MCF 10A (cell line): ENCODE measurements around the gene TBX5. TPM values are rescaled to one million over a fixed set of nuclear protein-coding genes. Genes with fewer than 3 reads are reported as not detected.

Experiments used
- BruUV-seq: library from RNA; stranded (reverse); fragments of 400-500 nt; replicated peaks from 2 replicates; lab custom pipeline; 2021; lab: Mats Ljungman, UMichigan
- CTCF ChIA-PET: fragments of 300-600 bp; sonication (Branson Sonifier 250); formaldehyde crosslinking; extraction: SDS; loops from one replicate; lab custom pipeline; 2021; ENCODE audit warnings: antibody characterized with exemption, inconsistent platforms; lab: Yijun Ruan, JAX
- POLR2A ChIA-PET: fragments of 300-600, 350-650 bp; sonication (Branson Sonifier 250); formaldehyde crosslinking; extraction: SDS; loops from one replicate; lab custom pipeline; 2020; ENCODE audit warnings: antibody characterized with exemption, inconsistent platforms; lab: Yijun Ruan, JAX
- DNase-seq: peaks from one replicate; pipeline ENCODE4 v3.0.0-alpha.2; 2018; ENCODE audit not compliant: unreplicated experiment
- H3K27ac Mint-ChIP-seq: one replicate; pipeline ENCODE4 v1.8.0; 2022; ENCODE audit warnings: mild to moderate bottlenecking, low read depth, mixed read lengths; ENCODE audit not compliant: unreplicated experiment
- H3K27me3 Mint-ChIP-seq: one replicate; pipeline ENCODE4 v1.8.0; 2022; ENCODE audit warnings: mixed read lengths; ENCODE audit not compliant: insufficient read depth, unreplicated experiment
- H3K36me3 Mint-ChIP-seq: one replicate; pipeline ENCODE4 v1.8.0; 2022; ENCODE audit warnings: mild to moderate bottlenecking, moderate library complexity, mixed read lengths; ENCODE audit not compliant: insufficient read depth, unreplicated experiment
- H3K4me1 Mint-ChIP-seq: one replicate; pipeline ENCODE4 v1.8.0; 2022; ENCODE audit warnings: mixed read lengths; ENCODE audit not compliant: insufficient read depth, unreplicated experiment
- H3K4me3 Mint-ChIP-seq: one replicate; pipeline ENCODE4 v1.8.0; 2022; ENCODE audit warnings: mild to moderate bottlenecking, moderate library complexity, mixed read lengths; ENCODE audit not compliant: unreplicated experiment
- H3K9me3 Mint-ChIP-seq: one replicate; pipeline ENCODE4 v1.8.0; 2022; ENCODE audit warnings: mixed read lengths; ENCODE audit not compliant: unreplicated experiment
- intact Hi-C: fragments of 100-400 bp; cut with micrococcal nuclease; formaldehyde crosslinking; loops from 2 replicates; pipeline ENCODE4 v1.14.1; 2022
- total RNA-seq: library from RNA; stranded (reverse); gene quantifications from 2 replicates; pipeline ENCODE4 v1.2.3, GENCODE V29; 2022
- TF ChIP-seq, protein P1 (sequence below): fragments of 200-600 bp; IDR thresholded peaks from one replicate; pipeline ENCODE4 v1.8.0; 2022; ENCODE audit warnings: antibody characterized with exemption, mild to moderate bottlenecking; ENCODE audit not compliant: unreplicated experiment

Gene TBX5
- total RNA-seq, 1 experiment from 2014 or later: not detected

GRCh38 chr12:114438635-114439256, 32.8 kb upstream of the TBX5 start:
- H3K4me3 Mint-ChIP-seq: no peak overlapping the region

DNA sequence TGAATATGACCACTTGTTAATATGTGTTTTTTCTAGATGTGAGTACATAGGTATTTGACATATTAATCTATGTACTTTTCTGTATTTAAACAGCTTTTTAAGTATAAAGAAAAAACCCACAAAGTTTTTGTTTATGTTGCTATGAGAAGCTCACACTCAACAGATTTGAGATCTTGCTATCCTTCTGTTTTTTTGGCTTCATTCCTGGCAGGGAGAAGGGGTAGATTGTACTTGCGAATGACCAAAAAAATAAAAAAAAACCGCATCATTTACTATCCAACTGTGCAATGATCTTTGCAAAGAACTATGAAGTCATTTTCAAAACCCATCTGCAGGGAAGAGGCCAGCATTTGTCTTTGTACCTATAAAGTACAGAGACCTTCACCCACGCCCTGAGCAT, 28.4 kb upstream of the TBX5 start:
- DNase-seq: no peak
- TF ChIP-seq, protein P1, sequence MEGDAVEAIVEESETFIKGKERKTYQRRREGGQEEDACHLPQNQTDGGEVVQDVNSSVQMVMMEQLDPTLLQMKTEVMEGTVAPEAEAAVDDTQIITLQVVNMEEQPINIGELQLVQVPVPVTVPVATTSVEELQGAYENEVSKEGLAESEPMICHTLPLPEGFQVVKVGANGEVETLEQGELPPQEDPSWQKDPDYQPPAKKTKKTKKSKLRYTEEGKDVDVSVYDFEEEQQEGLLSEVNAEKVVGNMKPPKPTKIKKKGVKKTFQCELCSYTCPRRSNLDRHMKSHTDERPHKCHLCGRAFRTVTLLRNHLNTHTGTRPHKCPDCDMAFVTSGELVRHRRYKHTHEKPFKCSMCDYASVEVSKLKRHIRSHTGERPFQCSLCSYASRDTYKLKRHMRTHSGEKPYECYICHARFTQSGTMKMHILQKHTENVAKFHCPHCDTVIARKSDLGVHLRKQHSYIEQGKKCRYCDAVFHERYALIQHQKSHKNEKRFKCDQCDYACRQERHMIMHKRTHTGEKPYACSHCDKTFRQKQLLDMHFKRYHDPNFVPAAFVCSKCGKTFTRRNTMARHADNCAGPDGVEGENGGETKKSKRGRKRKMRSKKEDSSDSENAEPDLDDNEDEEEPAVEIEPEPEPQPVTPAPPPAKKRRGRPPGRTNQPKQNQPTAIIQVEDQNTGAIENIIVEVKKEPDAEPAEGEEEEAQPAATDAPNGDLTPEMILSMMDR: no peak
- Mint-ChIP-seq H3K9me3 (peaks cover 8% of the 10 kb centered on the region), H3K4me1 (peaks cover 4% of the 10 kb centered on the region), H3K27ac (no peak overlapping the region), H3K4me3 (no peak overlapping the region), H3K27me3 (peaks cover 28% of the 10 kb centered on the region), H3K36me3 (no peaks in the 10 kb centered on the region)
- intact Hi-C loops: no loop called here
- no TSS peak for BruUV-seq
- ChIA-PET CTCF (interaction anchor here (1.3 kb wide), 1 partner anchor 454 kb away, joined by 3 read pairs; no protein-coding TSS in a partner anchor), POLR2A (no interaction called here)

More at GRCh38 chr12:114438635-114439256, 32.8 kb upstream of the TBX5 start:
- TF ChIP-seq, protein P1: no peak
- no peak for DNase-seq
- BruUV-seq: no TSS peak
- peaks cover 63% of the 10 kb centered on the region for H3K27me3 Mint-ChIP-seq
- ChIA-PET CTCF (interaction anchor here (0.6 kb wide), 1 partner anchor 17 kb away, joined by 4 read pairs; no protein-coding TSS in a partner anchor), POLR2A (no interaction called here)
- peaks cover 8% of the 10 kb centered on the region for H3K9me3 Mint-ChIP-seq
- H3K27ac Mint-ChIP-seq: no peak overlapping the region
- H3K36me3 Mint-ChIP-seq: no peaks in the 10 kb centered on the region
- intact Hi-C loops: no loop called here
- peaks cover 4% of the 10 kb centered on the region for H3K4me1 Mint-ChIP-seq

DNA sequence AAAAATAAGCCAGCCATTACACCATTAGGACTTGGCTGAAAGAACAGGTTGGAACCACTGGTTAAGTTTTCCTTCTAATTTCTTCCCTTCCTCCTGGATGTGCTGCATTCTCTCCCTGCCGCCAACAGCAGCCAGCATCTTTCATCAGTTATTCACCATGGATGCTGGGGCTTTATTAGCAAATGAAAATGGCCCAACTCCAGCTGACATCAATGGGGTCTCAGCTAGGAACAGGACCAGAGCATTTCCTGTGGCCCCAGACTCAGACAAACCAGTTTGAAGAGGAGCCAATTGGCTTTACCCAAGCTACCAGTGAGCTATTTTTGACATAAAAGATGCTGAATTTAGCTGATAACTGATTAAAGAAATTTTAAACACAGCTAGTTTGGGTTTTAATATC, 26.0 kb upstream of the TBX5 start:
- Mint-ChIP-seq H3K27me3 (peaks cover 20% of the 10 kb centered on the region), H3K36me3 (no peaks in the 10 kb centered on the region), H3K9me3 (no peaks in the 10 kb centered on the region), H3K4me3 (no peak overlapping the region), H3K4me1 (no peaks in the 10 kb centered on the region), H3K27ac (no peak overlapping the region)
- ChIA-PET POLR2A (no interaction called here), CTCF (interaction anchor here (0.6 to 1.1 kb wide), 2 partner anchors 63 to 162 kb away, joined by 4 read pairs; no protein-coding TSS in a partner anchor)
- intact Hi-C loops: no loop called here
- TF ChIP-seq, protein P1: no peak
- BruUV-seq: no TSS peak
- no peak for DNase-seq

GRCh38 chr12:114430306-114430705, 24.4 kb upstream of the TBX5 start:
- ChIA-PET CTCF (no interaction called here), POLR2A (no interaction called here)
- BruUV-seq: no TSS peak
- TF ChIP-seq, protein P1: no peak
- intact Hi-C loops: no loop called here
- no peaks in the 10 kb centered on the region for H3K36me3 Mint-ChIP-seq
- H3K9me3 Mint-ChIP-seq: no peaks in the 10 kb centered on the region
- no peak overlapping the region for H3K4me3 Mint-ChIP-seq
- no peak overlapping the region for H3K27ac Mint-ChIP-seq
- peak; percentile 38 for DNase-seq
- peaks cover 30% of the 10 kb centered on the region for H3K27me3 Mint-ChIP-seq
- no peaks in the 10 kb centered on the region for H3K4me1 Mint-ChIP-seq
